HEK293 (cell line): ENCODE measurements around the gene UHRF1.

Source experiments
- BCL11A ChIP-seq: fragments of 450-650 bp; formaldehyde crosslinking; IDR thresholded peaks from 2 replicates; pipeline ENCODE4 v1.5.1; 2016; ENCODE audit warnings: low read depth, missing biosample characterization, missing genetic modification characterization
- ZNF23 ChIP-seq: fragments of 450-650 bp; formaldehyde crosslinking; IDR thresholded peaks from 2 replicates; pipeline ENCODE4 v1.5.1; 2016; ENCODE audit warnings: missing biosample characterization, missing genetic modification characterization, borderline replicate concordance
- TF ChIP-seq, protein P1 (sequence below): fragments of 450-650 bp; formaldehyde crosslinking; IDR thresholded peaks from 2 replicates; pipeline ENCODE4 v1.5.1; 2016; ENCODE audit warnings: missing biosample characterization, missing genetic modification characterization, low read depth
- TF ChIP-seq, protein P2 (sequence below): fragments of 450-650 bp; formaldehyde crosslinking; optimal IDR thresholded peaks from 2 replicates; pipeline ENCODE3; 2016; ENCODE audit warnings: missing biosample characterization, mild to moderate bottlenecking, missing genetic modification characterization
- TF ChIP-seq, protein P3 (sequence below): sonication (generic); formaldehyde crosslinking; IDR thresholded peaks from 2 replicates; pipeline ENCODE4 v1.8.1; 2022; ENCODE audit warnings: mild to moderate bottlenecking, moderate library complexity, missing genetic modification reagents

DNA sequence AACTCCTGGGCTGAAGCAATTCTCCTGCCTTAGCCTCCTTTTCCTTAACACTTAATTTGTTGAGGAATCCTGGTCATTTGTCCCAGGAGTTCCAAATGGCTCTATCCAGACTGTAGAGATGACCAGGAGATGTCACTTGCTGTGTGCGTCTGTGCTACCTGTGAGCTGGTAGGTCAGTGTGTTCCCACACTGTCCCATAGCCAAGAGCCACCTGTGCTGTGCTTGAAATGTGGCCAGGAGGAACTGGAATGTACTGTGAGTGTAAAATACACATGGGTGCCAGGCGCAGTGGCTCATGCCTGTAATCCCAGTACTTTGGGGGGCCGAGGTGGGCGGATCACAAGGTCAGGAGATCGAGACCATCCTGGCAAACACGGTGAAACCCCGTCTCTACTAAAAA, 30.2 kb downstream of the UHRF1 start:
- no peak for TF ChIP-seq ZNF23 (tag by site-specific recombination)
- TF ChIP-seq, protein P1, sequence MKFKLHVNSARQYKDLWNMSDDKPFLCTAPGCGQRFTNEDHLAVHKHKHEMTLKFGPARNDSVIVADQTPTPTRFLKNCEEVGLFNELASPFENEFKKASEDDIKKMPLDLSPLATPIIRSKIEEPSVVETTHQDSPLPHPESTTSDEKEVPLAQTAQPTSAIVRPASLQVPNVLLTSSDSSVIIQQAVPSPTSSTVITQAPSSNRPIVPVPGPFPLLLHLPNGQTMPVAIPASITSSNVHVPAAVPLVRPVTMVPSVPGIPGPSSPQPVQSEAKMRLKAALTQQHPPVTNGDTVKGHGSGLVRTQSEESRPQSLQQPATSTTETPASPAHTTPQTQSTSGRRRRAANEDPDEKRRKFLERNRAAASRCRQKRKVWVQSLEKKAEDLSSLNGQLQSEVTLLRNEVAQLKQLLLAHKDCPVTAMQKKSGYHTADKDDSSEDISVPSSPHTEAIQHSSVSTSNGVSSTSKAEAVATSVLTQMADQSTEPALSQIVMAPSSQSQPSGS (tag by site-specific recombination): no peak
- TF ChIP-seq, protein P2, sequence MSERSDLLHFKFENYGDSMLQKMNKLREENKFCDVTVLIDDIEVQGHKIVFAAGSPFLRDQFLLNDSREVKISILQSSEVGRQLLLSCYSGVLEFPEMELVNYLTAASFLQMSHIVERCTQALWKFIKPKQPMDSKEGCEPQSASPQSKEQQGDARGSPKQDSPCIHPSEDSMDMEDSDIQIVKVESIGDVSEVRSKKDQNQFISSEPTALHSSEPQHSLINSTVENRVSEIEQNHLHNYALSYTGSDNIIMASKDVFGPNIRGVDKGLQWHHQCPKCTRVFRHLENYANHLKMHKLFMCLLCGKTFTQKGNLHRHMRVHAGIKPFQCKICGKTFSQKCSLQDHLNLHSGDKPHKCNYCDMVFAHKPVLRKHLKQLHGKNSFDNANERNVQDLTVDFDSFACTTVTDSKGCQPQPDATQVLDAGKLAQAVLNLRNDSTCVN: no peak
- TF ChIP-seq, protein P3, sequence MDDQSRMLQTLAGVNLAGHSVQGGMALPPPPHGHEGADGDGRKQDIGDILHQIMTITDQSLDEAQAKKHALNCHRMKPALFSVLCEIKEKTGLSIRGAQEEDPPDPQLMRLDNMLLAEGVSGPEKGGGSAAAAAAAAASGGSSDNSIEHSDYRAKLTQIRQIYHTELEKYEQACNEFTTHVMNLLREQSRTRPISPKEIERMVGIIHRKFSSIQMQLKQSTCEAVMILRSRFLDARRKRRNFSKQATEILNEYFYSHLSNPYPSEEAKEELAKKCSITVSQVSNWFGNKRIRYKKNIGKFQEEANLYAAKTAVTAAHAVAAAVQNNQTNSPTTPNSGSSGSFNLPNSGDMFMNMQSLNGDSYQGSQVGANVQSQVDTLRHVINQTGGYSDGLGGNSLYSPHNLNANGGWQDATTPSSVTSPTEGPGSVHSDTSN (CRISPR knock-in tag): no peak
- no peak for TF ChIP-seq BCL11A
